H7 (cell line): ENCODE measurements around the gene C4orf54. TPM values are rescaled to one million over a fixed set of nuclear protein-coding genes. Genes with fewer than 3 reads are reported as not detected.

ENCODE experiments used
- DNase-seq: peaks from one replicate; pipeline ENCODE4 v3.0.0; 2012
- H3K27me3 ChIP-seq: 2 replicates; pipeline ENCODE4 v1.6.0; 2011; ENCODE audit warnings: mild to moderate bottlenecking, low read length; ENCODE audit not compliant: control insufficient read depth, insufficient read depth
- H3K36me3 ChIP-seq: replicated peaks from 2 replicates; pipeline ENCODE4 v1.5.1; 2011; ENCODE audit warnings: low read length; ENCODE audit not compliant: control insufficient read depth, insufficient read depth
- H3K4me3 ChIP-seq: 2 replicates; pipeline ENCODE4 v1.5.1; 2011; ENCODE audit warnings: low read depth, mild to moderate bottlenecking, control low read depth, low read length, moderate library complexity; ENCODE audit not compliant: insufficient read depth
- total RNA-seq: library from RNA; depleted of rRNA; stranded (reverse); fragments of >200 nt; shearing (Covaris generic); gene quantifications from 2 replicates; pipeline ENCODE4 v1.2.3, GENCODE V29; 2014; rRNA removed

Gene C4orf54
- total RNA-seq = not detected in 2 replicates

DNA sequence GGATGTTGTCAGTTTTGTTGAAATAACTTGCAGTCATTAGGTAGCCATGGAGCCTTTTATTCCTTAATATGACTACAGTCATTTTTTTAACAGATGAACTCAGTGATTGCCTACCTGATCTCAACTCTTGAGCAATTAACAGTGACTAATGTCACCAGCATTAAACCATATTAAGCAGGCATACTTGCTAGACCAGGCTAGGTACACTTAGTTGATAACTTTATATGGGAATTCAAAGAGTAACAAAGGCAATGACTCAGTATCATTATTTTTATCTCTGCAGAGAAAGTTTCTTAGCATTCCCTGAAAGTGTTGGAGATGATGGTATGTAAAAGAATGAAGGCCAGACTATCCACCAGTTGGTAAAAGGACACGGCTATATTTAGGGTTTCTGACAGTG, at the start of gene C4orf54:
Gene C4orf54 (minus strand): TSS at position 31 of the 400 bp plus-strand sequence. CDS start 3,180 bp downstream, outside the sequence.
- Histone ChIP-seq H3K36me3 (no peaks in the 10 kb centered on the region), H3K4me3 (no peak within 1 kb of the TSS), H3K27me3 (no peaks in the 10 kb centered on the region)
- no peak for DNase-seq

DNA sequence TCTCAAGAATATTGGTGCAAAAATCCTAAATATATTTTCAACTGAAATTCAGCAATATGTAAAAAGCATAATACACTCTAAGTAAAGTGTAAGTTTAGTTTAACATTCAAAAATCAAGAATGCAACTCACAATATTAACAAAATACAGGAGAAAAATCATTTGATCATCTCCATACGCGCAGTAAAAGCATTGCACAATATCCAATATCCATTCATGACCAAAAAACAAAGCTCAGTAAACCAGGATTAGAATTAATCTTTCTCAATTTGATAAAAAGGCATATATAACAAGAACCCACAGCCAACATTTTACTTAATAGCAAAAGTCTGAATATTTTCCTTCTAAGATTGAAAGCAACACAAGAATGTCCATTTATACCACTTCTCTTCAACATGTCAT, 48.3 kb upstream of the C4orf54 start:
- no peaks in the 10 kb centered on the region for H3K27me3 ChIP-seq
- no peaks in the 10 kb centered on the region for H3K36me3 ChIP-seq
- no peak for DNase-seq
- no peak overlapping the region for H3K4me3 ChIP-seq

DNA sequence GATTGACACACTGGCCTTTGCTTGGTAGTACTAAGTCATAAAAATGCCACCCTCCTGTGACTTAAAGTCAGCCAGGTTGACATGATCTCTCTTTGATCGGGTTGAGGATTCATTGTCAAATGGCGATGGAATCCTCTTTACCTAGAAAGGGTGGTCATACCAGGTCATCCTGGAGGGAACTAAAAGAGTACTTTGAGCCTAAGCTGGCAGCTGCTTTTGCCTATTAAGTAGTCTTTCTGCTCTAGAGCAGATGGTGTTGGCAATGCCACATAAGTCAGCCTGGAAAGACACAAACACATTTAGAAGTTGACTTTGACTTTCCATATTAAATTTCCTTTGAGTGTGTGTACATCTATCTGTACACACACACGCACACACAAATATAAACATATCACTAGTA, 39.2 kb upstream of the C4orf54 start:
- DNase-seq = no peak
- Histone ChIP-seq H3K36me3 (no peaks in the 10 kb centered on the region), H3K4me3 (no peak overlapping the region), H3K27me3 (no peaks in the 10 kb centered on the region)

DNA sequence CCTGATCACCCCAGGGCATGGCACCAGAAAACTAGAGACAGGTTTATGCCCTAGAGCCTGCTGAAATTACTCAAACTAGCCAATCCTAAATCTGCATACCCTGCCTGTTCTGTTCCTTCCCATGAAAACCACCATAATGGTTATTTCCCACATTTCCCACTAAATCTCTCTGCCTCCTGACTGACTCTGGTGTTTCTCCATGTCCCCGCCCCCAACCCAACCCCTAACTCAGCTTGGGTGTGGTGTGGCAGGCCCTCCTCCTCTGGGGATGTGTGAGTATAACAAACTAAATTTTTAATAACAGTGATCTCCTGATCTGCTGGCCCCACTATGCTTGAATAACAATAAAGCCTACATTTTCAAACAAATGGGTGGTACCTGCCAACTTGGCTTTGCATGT, 35.5 kb upstream of the C4orf54 start:
- Histone ChIP-seq H3K27me3 (no peaks in the 10 kb centered on the region), H3K36me3 (no peaks in the 10 kb centered on the region), H3K4me3 (no peak overlapping the region)
- DNase-seq = peak; percentile 16

DNA sequence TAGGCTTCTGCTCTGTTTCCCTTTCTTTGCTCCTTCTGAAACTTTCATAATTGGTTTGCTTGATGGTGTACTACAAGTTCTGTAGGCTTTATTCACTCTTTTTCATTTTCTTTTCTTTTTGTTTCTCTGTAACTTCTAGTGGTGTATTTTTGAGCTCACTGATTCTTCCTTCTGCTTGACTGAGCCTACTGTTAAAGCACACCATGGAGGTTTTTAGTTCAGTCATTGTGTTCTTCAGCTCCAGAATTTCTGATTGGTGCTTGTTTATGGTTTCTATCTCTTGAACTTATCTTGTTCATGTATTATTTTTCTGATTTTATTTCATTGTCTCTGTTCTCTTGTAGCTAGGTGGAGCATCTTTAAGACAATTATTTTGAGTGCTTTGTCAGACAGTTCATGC, 33.4 kb upstream of the C4orf54 start:
- H3K4me3 ChIP-seq = no peak overlapping the region
- no peak for DNase-seq
- H3K36me3 ChIP-seq = no peaks in the 10 kb centered on the region

DNA sequence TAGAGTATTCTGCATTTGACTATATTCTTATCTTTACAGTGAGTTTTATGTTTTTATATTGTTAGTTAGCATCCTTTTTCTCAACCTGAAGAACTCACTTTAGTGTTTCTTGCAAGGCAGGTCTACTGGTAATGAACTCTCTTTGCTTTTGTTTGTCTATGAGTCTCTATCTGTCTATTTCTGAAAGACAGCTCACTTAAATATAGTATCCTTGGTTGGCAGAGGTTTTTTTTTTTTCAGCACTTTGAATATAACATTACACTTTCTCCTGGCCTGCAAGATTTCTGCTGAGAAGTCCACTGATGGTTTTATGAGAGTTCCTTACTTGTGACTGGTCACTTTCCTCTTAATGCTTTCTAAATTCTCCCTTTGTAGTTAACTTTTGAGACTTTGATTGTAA, 32.8 kb upstream of the C4orf54 start:
- Histone ChIP-seq H3K27me3 (no peaks in the 10 kb centered on the region), H3K36me3 (no peaks in the 10 kb centered on the region), H3K4me3 (no peak overlapping the region)
- no peak for DNase-seq

More for the DNA sequence above, 33.4 kb upstream of the C4orf54 start:
- no peaks in the 10 kb centered on the region for H3K27me3 ChIP-seq

DNA sequence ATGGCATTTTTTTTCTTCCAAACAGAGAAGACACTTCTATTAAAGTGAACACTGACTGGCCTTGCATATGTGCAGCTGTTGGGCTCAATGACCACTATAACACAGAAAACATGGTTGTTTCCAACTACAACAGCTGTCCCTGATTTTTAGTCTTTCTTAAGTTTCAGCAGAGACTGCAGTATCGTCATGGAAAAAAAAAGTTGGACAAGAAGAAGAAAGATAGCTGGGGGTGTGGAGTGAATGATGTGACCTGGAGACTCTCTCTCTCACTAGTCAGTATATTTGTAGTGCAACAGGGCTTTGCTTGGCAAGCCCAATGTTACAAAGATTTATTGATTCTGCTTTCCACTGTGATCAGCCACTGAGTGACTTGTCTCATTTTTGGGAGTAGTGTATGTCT, 29.5 kb upstream of the C4orf54 start:
- H3K4me3 ChIP-seq = no peak overlapping the region
- H3K27me3 ChIP-seq = no peaks in the 10 kb centered on the region
- no peaks in the 10 kb centered on the region for H3K36me3 ChIP-seq
- DNase-seq = no peak

DNA sequence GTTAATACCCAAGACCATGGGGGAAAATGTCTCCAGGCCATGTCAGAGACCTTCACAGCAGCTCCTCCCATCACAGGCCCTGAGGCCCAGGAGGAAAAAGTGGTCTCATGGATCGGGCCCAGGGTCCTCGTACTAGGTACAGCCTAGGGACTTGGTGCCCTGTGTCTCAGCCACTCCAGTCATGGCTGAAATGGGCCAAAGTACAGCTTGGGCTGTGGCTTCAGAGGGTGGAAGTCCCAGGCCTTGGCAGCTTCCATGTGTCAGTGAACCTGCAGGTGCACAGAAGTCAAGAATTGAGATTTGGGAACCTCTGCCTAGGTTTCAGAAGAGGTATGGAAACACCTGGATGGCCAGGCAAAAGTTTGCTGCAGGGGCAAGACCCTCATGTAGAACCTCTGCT, 27.6 kb upstream of the C4orf54 start:
- no peak overlapping the region for H3K4me3 ChIP-seq
- no peak for DNase-seq
- no peaks in the 10 kb centered on the region for H3K27me3 ChIP-seq
- no peaks in the 10 kb centered on the region for H3K36me3 ChIP-seq

DNA sequence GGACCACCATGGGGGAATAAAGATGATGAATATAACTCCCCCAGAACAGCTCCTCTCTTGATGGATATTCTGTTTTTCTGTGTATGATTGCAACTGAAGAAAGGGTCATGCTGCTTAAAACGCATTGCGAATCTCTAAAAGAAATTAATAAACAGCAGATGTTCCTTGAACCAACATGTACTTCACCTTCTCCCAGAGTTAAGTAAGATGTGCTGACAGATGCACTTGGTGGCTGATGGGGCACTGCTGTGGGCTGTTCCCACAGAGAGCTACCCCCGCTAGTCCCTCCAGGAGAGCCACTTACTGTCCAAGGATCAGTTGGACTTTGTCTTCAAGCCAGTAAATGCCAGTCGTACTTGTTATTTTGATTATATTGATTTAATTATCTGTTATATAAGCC, 26.3 kb upstream of the C4orf54 start:
- H3K27me3 ChIP-seq = no peaks in the 10 kb centered on the region
- no peak overlapping the region for H3K4me3 ChIP-seq
- DNase-seq = no peak
- no peaks in the 10 kb centered on the region for H3K36me3 ChIP-seq

DNA sequence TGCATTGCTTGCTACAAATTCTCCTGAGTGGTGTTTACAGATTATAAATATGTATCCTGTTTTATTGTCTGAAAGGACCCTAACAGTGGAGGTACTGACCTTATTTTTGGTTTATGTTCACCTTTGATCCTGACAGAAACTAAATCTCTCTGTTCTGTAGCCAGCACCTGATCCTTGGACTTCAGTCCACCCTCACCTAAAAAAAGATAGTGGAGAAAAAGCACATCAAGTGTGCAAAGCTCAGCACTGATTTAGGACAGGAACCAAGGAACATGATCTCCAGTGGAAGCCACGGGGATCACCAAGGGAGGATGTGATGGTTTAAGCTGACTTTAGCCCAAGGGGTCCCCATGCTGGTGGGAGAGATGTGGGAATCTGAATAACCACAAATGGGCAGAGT, 22.3 kb upstream of the C4orf54 start:
- no peaks in the 10 kb centered on the region for H3K27me3 ChIP-seq
- DNase-seq = no peak
- H3K36me3 ChIP-seq = no peaks in the 10 kb centered on the region
- no peak overlapping the region for H3K4me3 ChIP-seq

DNA sequence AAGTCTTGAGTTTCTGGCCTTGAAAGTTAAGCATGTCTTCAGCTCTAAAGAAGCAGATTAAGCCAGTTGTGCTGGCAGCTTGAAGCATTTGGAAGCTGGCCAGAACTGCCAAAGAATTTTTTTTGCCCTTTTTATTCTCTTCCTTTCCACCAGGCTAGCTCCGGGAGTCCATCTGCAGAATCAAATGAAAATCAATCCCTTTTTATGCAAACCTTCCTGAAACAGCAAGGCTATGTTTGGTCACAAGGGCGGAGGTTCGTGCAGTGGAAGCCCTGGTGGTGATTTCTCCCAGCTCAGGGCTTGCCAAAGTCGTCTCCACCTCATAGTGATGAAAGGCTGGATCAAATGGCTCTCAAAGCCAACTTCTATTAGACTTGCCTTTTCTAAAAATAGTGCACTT, 21.6 kb upstream of the C4orf54 start:
- H3K27me3 ChIP-seq = no peaks in the 10 kb centered on the region
- DNase-seq = no peak
- no peaks in the 10 kb centered on the region for H3K36me3 ChIP-seq
- H3K4me3 ChIP-seq = no peak overlapping the region

DNA sequence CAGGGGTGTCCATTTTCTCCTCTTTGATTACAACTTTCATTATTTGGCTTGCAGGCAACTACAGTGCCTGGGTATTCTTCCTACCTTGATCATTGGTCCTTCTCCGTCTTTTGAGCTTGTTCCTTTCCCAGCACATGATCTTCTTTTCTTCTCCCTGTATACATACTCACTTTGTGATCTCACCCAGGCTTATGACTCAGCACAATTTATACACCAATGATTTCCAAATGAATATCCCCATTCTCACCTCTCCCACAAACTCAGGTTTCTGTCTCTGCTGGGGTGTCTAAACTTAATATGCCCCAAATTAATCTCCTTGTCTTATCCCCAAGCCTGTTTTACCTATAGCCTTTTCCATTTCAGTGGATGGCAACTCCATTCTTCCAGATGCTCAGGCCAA, 19.5 kb upstream of the C4orf54 start:
- H3K27me3 ChIP-seq = no peaks in the 10 kb centered on the region
- no peaks in the 10 kb centered on the region for H3K36me3 ChIP-seq
- no peak overlapping the region for H3K4me3 ChIP-seq
- DNase-seq = no peak

DNA sequence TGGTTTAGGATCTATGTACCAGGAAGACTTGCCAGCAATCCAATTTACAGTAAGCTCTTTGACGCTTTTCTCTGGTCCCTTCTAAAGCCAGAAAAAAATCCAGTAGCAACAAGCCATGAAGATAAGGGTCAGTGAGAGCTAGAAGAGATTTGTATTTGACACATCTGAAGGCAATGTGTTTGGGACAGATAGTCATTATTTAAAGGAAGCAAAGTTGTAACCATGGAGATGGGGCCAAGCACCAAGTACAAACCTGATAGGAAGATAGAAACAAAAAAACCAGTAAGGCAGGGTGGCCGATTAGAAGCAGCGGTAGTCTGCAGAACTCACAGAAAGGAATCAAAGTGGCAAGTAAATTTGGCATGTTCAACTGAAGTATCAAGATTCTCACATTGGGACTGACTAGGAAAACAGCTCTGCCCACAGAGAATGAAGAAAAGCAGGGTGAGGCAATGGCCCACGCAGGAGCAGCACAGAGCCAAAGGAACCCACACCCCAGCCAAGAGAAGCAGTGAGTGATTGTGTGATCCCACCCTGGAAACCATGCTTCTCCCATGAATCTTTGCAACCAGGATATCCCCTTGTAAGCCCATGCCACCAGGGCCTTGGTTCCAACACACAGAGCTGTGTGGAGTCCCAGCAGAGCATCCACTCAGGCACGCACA, 12.9 kb upstream of the C4orf54 start:
- Histone ChIP-seq H3K36me3 (no peaks in the 10 kb centered on the region), H3K4me3 (no peak overlapping the region), H3K27me3 (no peaks in the 10 kb centered on the region)
- DNase-seq = no peak

DNA sequence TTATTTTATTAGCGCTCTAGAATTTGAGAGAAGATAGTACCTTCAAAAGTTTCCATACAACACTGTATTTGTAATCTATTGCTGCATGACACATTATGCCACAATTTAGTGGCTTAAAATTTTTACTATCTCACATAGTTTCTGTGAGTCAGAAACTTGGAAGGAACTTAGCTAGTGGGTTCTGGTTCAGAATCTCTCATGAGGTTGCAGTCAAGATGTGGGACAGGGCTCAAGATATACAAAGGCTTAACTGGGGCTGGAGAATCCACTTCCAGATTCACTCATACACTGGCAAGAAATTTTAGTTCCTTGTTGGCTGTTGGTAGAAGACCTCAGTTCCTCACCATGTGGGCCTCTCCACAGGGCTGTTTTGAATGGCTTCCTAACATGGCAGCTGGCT, 11.5 kb upstream of the C4orf54 start:
- DNase-seq = no peak
- Histone ChIP-seq H3K36me3 (no peaks in the 10 kb centered on the region), H3K4me3 (no peak overlapping the region), H3K27me3 (no peaks in the 10 kb centered on the region)

DNA sequence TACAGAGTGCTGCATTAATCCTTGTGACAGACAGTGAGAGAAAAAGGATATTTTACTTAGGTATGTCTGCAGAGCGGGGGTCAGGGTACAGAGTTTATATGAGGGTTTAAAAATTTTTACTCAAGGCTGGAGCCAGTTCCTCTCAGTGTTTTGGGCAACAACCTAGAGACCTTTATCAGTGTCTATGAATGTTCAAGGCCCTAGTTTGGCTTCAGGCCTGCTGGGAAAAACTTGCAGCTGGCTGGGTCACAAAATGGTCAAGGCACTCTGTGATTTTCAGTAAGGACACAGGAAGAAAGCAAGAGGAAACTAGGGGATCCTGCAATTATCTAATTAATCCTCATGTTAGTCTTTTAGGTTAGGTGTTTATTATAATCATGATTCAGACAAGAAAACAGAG, 10.8 kb upstream of the C4orf54 start:
- H3K36me3 ChIP-seq = no peaks in the 10 kb centered on the region
- H3K27me3 ChIP-seq = no peaks in the 10 kb centered on the region
- DNase-seq = no peak
- H3K4me3 ChIP-seq = no peak overlapping the region

DNA sequence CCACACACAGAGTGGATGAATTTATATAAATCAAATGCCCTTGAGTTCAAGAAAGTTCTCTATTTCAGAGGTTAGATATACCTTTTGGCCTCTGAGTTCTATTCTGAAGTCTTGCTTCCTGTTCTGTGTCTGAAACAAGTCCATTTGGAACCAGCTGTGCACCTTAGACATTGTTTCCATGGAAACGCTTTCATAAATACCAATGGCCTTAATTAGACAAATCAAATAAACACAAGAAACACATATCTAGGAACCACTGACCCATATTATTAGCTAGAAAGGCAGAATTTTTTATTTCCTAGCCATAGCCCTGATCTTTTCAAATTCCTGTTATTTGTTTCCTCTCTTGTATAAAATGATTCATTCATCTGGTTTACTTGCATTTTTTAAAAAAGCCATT, 8.4 kb upstream of the C4orf54 start:
- Histone ChIP-seq H3K27me3 (no peaks in the 10 kb centered on the region), H3K4me3 (no peak overlapping the region), H3K36me3 (no peaks in the 10 kb centered on the region)
- DNase-seq = no peak
